Neural cell (in vitro differentiated cells): ENCODE measurements around the gene HMGB3. TPM values are rescaled to one million over a fixed set of nuclear protein-coding genes. Genes with fewer than 3 reads are reported as not detected.

ENCODE experiments used
- H2AFZ ChIP-seq: fragments of 200-600, 300-800 bp; sonication (generic), shearing (Covaris generic); 2 replicates; pipeline ENCODE4 v1.6.0; 2014; ENCODE audit warnings: low read depth, mild to moderate bottlenecking, antibody characterized with exemption, low read length, moderate library complexity
- H3F3A ChIP-seq: fragments of 200-600 bp; shearing (Covaris generic); 2 replicates; pipeline ENCODE4 v1.6.1; 2016; ENCODE audit warnings: mild to moderate bottlenecking, moderate library complexity, mixed read lengths, antibody characterized with exemption, low read length; ENCODE audit not compliant: insufficient read depth, poor library complexity, severe bottlenecking
- H3K27ac ChIP-seq: fragments of 200-600, 300-800 bp; sonication (generic), shearing (Covaris generic); 2 replicates; pipeline ENCODE4 v1.5.1; 2014; ENCODE audit warnings: mild to moderate bottlenecking, low read length, moderate library complexity
- H3K27me3 ChIP-seq: fragments of 300-800, 200-600 bp; sonication (generic), shearing (Covaris generic); 2 replicates; pipeline ENCODE4 v1.6.0; 2014; ENCODE audit warnings: mild to moderate bottlenecking, low read depth, low read length, moderate library complexity; ENCODE audit not compliant: insufficient read depth
- H3K36me3 ChIP-seq: fragments of 300-800, 200-600 bp; sonication (generic), shearing (Covaris generic); 2 replicates; pipeline ENCODE4 v1.5.1; 2014; ENCODE audit warnings: mild to moderate bottlenecking, antibody characterized with exemption, low read length, moderate library complexity; ENCODE audit not compliant: insufficient read depth
- H3K4me2 ChIP-seq: fragments of 300-800, 200-600 bp; sonication (generic), shearing (Covaris generic); 2 replicates; pipeline ENCODE4 v1.6.0; 2014; ENCODE audit warnings: mild to moderate bottlenecking, low read length
- H3K4me3 ChIP-seq: fragments of 300-800, 200-600 bp; sonication (generic), shearing (Covaris generic); 2 replicates; pipeline ENCODE4 v1.5.1; 2014; ENCODE audit warnings: mild to moderate bottlenecking, low read length, moderate library complexity
- H3K79me2 ChIP-seq: fragments of 200-600 bp; shearing (Covaris generic); replicated peaks from 2 replicates; pipeline ENCODE4 v1.6.0; 2014; ENCODE audit warnings: mild to moderate bottlenecking, low read length, moderate library complexity; ENCODE audit not compliant: insufficient read depth
- H3K9ac ChIP-seq: fragments of 300-800, 200-600 bp; sonication (generic), shearing (Covaris generic); 2 replicates; pipeline ENCODE4 v1.6.1; 2016; ENCODE audit warnings: mild to moderate bottlenecking, low read length, mixed read lengths
- H3K9me2 ChIP-seq: fragments of 200-600 bp; shearing (Covaris generic); 2 replicates; pipeline ENCODE4 v1.6.1; 2016; ENCODE audit warnings: mild to moderate bottlenecking, low read length, mixed read lengths; ENCODE audit not compliant: insufficient read depth
- H3K9me3 ChIP-seq: fragments of 200-600, 300-800 bp; sonication (generic), shearing (Covaris generic); 2 replicates; pipeline ENCODE4 v1.6.1; 2016; ENCODE audit warnings: mild to moderate bottlenecking, mixed run types, low read length, moderate library complexity, mixed read lengths
- H4K20me1 ChIP-seq: fragments of 200-600 bp; shearing (Covaris generic); 2 replicates; pipeline ENCODE4 v1.6.1; 2016; ENCODE audit warnings: mild to moderate bottlenecking, mixed run types; ENCODE audit not compliant: insufficient read depth
- EP300 ChIP-seq: fragments of 450-650 bp; conservative IDR thresholded peaks from 2 replicates; pipeline ENCODE4 v1.6.1; 2014; ENCODE audit warnings: antibody characterized with exemption, mild to moderate bottlenecking, moderate library complexity; ENCODE audit not compliant: poor library complexity, severe bottlenecking
- EZH2 ChIP-seq: fragments of 200-600, 300-800 bp; shearing (Covaris generic), sonication (generic); IDR thresholded peaks from 2 replicates; pipeline ENCODE4 v1.6.1; 2014; ENCODE audit warnings: antibody characterized with exemption, low read length, borderline replicate concordance, mild to moderate bottlenecking; ENCODE audit not compliant: insufficient read depth, poor library complexity, severe bottlenecking
- MXI1 ChIP-seq: fragments of 450-650 bp; conservative IDR thresholded peaks from 2 replicates; pipeline ENCODE4 v1.6.1; 2014; ENCODE audit warnings: antibody characterized with exemption, mild to moderate bottlenecking; ENCODE audit not compliant: poor library complexity, severe bottlenecking
- POLR2AphosphoS5 ChIP-seq: IDR thresholded peaks from 2 replicates; pipeline ENCODE4 v1.6.1; 2012
- RAD21 ChIP-seq: fragments of 450-650 bp; conservative IDR thresholded peaks from 2 replicates; pipeline ENCODE4 v1.6.1; 2014; ENCODE audit warnings: antibody characterized with exemption, mild to moderate bottlenecking, moderate library complexity
- SMC3 ChIP-seq: fragments of 450-650 bp; conservative IDR thresholded peaks from 2 replicates; pipeline ENCODE4 v1.6.1; 2014; ENCODE audit warnings: antibody characterized with exemption, mild to moderate bottlenecking, moderate library complexity; ENCODE audit not compliant: poor library complexity
- TAF1 ChIP-seq: IDR thresholded peaks from 2 replicates; pipeline ENCODE4 v1.6.1; 2012; ENCODE audit warnings: low read depth
- polyA plus RNA-seq: library from polyadenylated mRNA; depleted of rRNA; stranded (reverse); fragments of >200 nt; gene quantifications from 2 replicates; pipeline ENCODE4 v1.2.3, GENCODE V29; 2014
- TF ChIP-seq, protein P1 (sequence below): IDR thresholded peaks from 2 replicates; pipeline ENCODE4 v1.6.1; 2012; ENCODE audit warnings: borderline replicate concordance
- TF ChIP-seq, protein P2 (sequence below): fragments of 450-650 bp; IDR thresholded peaks from 2 replicates; pipeline ENCODE4 v1.5.1; 2014; ENCODE audit warnings: antibody characterized with exemption, mild to moderate bottlenecking, moderate library complexity; ENCODE audit not compliant: poor library complexity, severe bottlenecking

The HMGB3 gene
- polyA plus RNA-seq, 1 donor from 2014 or later: 249 TPM

DNA sequence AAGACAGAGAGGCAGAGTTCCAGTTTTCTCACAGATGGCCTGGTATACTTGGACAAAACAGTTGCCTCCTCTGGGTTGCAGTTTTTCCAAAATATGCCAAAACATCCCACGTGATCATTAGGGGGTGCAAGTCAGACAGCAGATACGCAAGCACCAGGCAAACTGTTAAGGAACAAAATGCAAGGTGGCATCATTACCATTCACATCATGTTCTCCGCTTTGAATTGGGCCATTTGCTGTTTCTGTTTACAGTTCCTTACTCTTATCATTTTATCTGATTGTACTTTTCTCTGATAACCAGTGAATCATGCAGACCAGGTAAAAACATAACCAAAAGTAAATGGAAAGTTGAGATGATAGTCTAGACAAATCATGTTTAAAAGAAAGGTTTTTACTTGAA lies 16.4 kb upstream of the HMGB3 start:
- Histone ChIP-seq H4K20me1 (no peaks in the 10 kb centered on the region), H3K9me3 (no peaks in the 10 kb centered on the region), H3F3A (no peaks in the 10 kb centered on the region), H3K9ac (no peak overlapping the region), H3K9me2 (no peaks in the 10 kb centered on the region), H3K4me3 (no peak overlapping the region), H2AFZ (no peak overlapping the region), H3K27me3 (no peaks in the 10 kb centered on the region), H3K79me2 (no peaks in the 10 kb centered on the region), H3K4me2 (no peak overlapping the region), H3K27ac (no peak overlapping the region), H3K36me3 (no peaks in the 10 kb centered on the region)
- TF ChIP-seq, protein P1, sequence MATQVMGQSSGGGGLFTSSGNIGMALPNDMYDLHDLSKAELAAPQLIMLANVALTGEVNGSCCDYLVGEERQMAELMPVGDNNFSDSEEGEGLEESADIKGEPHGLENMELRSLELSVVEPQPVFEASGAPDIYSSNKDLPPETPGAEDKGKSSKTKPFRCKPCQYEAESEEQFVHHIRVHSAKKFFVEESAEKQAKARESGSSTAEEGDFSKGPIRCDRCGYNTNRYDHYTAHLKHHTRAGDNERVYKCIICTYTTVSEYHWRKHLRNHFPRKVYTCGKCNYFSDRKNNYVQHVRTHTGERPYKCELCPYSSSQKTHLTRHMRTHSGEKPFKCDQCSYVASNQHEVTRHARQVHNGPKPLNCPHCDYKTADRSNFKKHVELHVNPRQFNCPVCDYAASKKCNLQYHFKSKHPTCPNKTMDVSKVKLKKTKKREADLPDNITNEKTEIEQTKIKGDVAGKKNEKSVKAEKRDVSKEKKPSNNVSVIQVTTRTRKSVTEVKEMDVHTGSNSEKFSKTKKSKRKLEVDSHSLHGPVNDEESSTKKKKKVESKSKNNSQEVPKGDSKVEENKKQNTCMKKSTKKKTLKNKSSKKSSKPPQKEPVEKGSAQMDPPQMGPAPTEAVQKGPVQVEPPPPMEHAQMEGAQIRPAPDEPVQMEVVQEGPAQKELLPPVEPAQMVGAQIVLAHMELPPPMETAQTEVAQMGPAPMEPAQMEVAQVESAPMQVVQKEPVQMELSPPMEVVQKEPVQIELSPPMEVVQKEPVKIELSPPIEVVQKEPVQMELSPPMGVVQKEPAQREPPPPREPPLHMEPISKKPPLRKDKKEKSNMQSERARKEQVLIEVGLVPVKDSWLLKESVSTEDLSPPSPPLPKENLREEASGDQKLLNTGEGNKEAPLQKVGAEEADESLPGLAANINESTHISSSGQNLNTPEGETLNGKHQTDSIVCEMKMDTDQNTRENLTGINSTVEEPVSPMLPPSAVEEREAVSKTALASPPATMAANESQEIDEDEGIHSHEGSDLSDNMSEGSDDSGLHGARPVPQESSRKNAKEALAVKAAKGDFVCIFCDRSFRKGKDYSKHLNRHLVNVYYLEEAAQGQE: no peak
- TF ChIP-seq RAD21: no peak
- no peak for TF ChIP-seq TAF1
- no peak for TF ChIP-seq SMC3
- TF ChIP-seq POLR2AphosphoS5: no peak
- TF ChIP-seq EZH2: no peak
- no peak for TF ChIP-seq EP300
- TF ChIP-seq MXI1: no peak
- TF ChIP-seq, protein P2, sequence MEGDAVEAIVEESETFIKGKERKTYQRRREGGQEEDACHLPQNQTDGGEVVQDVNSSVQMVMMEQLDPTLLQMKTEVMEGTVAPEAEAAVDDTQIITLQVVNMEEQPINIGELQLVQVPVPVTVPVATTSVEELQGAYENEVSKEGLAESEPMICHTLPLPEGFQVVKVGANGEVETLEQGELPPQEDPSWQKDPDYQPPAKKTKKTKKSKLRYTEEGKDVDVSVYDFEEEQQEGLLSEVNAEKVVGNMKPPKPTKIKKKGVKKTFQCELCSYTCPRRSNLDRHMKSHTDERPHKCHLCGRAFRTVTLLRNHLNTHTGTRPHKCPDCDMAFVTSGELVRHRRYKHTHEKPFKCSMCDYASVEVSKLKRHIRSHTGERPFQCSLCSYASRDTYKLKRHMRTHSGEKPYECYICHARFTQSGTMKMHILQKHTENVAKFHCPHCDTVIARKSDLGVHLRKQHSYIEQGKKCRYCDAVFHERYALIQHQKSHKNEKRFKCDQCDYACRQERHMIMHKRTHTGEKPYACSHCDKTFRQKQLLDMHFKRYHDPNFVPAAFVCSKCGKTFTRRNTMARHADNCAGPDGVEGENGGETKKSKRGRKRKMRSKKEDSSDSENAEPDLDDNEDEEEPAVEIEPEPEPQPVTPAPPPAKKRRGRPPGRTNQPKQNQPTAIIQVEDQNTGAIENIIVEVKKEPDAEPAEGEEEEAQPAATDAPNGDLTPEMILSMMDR: no peak

DNA sequence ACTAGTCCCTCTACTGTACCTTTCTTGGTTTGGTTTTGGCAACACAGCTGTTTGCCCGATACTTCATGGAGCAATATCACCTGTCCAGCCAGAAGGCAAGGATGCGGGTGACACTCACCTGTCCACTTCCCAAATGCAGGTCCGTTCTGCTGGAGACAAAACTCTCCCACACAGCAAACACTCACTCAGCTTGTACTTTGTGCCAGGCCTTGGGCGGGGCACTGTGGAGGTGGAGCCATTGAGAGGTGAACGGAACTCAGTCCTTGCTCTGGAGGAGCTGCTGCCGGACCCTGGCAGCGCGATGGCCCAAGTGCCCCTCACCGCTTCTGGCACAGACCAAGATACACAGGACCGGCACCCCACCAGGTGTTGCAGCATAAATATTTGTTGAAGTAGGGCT lies 15.3 kb upstream of the HMGB3 start:
- no peaks in the 10 kb centered on the region for H3K9me2 ChIP-seq
- no peak overlapping the region for H2AFZ ChIP-seq
- H3K36me3 ChIP-seq: no peaks in the 10 kb centered on the region
- TF ChIP-seq TAF1: no peak
- no peak for TF ChIP-seq EZH2
- TF ChIP-seq, protein P1: no peak
- TF ChIP-seq RAD21: no peak
- TF ChIP-seq, protein P2: no peak
- no peak for TF ChIP-seq POLR2AphosphoS5
- TF ChIP-seq MXI1: no peak
- TF ChIP-seq SMC3: no peak
- no peak for TF ChIP-seq EP300
- H3K9ac ChIP-seq: no peak overlapping the region
- H3K79me2 ChIP-seq: no peaks in the 10 kb centered on the region
- H3K27me3 ChIP-seq: no peaks in the 10 kb centered on the region
- no peak overlapping the region for H3K27ac ChIP-seq
- no peaks in the 10 kb centered on the region for H4K20me1 ChIP-seq
- no peaks in the 10 kb centered on the region for H3F3A ChIP-seq
- H3K4me3 ChIP-seq: no peak overlapping the region
- no peak overlapping the region for H3K4me2 ChIP-seq
- no peaks in the 10 kb centered on the region for H3K9me3 ChIP-seq
